ENCODE results near the gene OR6B1. TPM values are rescaled to one million over a fixed set of nuclear protein-coding genes. Genes with fewer than 3 reads are reported as not detected.
"Not testable (repeated sequence)": the region's sequence is repeated elsewhere in the genome, so short reads cannot be mapped to it uniquely, and the experiment has no call there.

OR6B1 gene
- total and polyA plus RNA-seq, 2 experiments from 2014 or later: not detected

DNA sequence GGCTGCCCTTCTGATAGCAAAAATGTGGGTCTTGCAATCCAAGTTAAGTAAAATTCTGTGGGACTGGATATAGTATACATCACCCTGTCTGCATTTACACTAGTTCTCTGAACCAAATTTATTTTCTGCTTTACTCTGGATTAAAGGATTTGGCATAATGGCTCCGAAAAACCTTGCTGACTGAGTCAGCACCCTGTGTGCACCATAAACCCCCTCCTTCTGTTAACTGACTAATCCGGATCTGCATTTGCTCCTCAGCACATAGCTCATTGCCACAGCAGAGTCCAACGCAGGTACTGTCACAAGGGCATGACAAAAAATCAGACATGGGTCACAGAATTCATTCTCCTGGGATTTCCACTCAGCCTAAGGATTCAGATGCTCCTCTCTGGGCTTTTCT is 50.0 kb downstream of the OR6B1 start:
- no peaks in the 10 kb centered on the region for H3K27me3 Mint-ChIP-seq (ENCODE audit: insufficient read depth, low read depth, poor library complexity)
- TF ChIP-seq, protein P1, sequence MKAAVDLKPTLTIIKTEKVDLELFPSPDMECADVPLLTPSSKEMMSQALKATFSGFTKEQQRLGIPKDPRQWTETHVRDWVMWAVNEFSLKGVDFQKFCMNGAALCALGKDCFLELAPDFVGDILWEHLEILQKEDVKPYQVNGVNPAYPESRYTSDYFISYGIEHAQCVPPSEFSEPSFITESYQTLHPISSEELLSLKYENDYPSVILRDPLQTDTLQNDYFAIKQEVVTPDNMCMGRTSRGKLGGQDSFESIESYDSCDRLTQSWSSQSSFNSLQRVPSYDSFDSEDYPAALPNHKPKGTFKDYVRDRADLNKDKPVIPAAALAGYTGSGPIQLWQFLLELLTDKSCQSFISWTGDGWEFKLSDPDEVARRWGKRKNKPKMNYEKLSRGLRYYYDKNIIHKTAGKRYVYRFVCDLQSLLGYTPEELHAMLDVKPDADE (IDR thresholded peaks at IDR 0.05): no peak
- TF ChIP-seq JUNB (IDR thresholded peaks at IDR 0.05; ENCODE audit: unreplicated experiment) (no peak), CTCF (conservative IDR thresholded peaks at IDR 0.05; ENCODE audit: low read depth in 2 of 2) (no peak), EZH2 (IDR thresholded peaks at IDR 0.05; ENCODE audit: low read depth, unreplicated experiment) (no peak)
- H3K4me3 ChIP-seq: no peak overlapping the region
- no peaks in the 10 kb centered on the region for H3K9me2 ChIP-seq (ENCODE audit: insufficient read depth)
- no peak overlapping the region for H3K4me3 Mint-ChIP-seq
- H3K27me3 ChIP-seq (ENCODE audit: insufficient read depth): no peaks in the 10 kb centered on the region
- no peak overlapping the region for H3K27ac ChIP-seq (ENCODE audit: low read depth)
- H3K36me3 Mint-ChIP-seq (ENCODE audit: low read depth): no peaks in the 10 kb centered on the region
- no peak for ATAC-seq
- H2AFZ ChIP-seq: no peak overlapping the region
- DNase-seq (ENCODE audit: low spot score): no peak
- no peaks in the 10 kb centered on the region for H4K20me1 ChIP-seq (replicated peaks; ENCODE audit: insufficient read depth)
- no peaks in the 10 kb centered on the region for H3K79me2 ChIP-seq (replicated peaks; ENCODE audit: insufficient read depth)
- H3F3A ChIP-seq (replicated peaks; ENCODE audit: low read depth): no peaks in the 10 kb centered on the region
- no peak overlapping the region for H3K27ac Mint-ChIP-seq
- H3K4me2 ChIP-seq: no peak overlapping the region
- H3K36me3 ChIP-seq (ENCODE audit: insufficient read depth): no peaks in the 10 kb centered on the region
- no peaks in the 10 kb centered on the region for H3K9me3 Mint-ChIP-seq
- no peaks in the 10 kb centered on the region for H3K4me1 ChIP-seq (ENCODE audit: insufficient read depth)
- H3K4me1 Mint-ChIP-seq: no peaks in the 10 kb centered on the region

DNA sequence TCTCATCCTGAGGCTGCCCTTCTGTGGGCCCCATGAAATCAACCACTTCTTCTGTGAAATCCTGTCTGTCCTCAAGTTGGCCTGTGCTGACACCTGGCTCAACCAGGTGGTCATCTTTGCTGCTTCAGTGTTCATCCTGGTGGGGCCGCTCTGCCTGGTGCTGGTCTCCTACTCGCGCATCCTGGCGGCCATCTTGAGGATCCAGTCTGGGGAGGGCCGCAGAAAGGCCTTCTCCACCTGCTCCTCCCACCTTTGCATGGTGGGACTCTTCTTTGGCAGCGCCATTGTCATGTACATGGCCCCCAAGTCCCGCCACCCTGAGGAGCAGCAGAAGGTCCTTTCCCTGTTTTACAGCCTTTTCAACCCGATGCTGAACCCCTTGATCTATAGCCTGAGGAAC is 50.8 kb downstream of the OR6B1 start:
- not testable (repeated sequence) for DNase-seq (ENCODE audit: low spot score); H3K4me3 ChIP-seq; H3F3A ChIP-seq (replicated peaks; ENCODE audit: low read depth); H3K27me3 ChIP-seq (ENCODE audit: insufficient read depth); H3K4me1 Mint-ChIP-seq; H3K79me2 ChIP-seq (replicated peaks; ENCODE audit: insufficient read depth); H4K20me1 ChIP-seq (replicated peaks; ENCODE audit: insufficient read depth); H3K36me3 Mint-ChIP-seq (ENCODE audit: low read depth); H3K4me3 Mint-ChIP-seq; H3K4me1 ChIP-seq (ENCODE audit: insufficient read depth); H3K36me3 ChIP-seq (ENCODE audit: insufficient read depth); H3K9me2 ChIP-seq (ENCODE audit: insufficient read depth); H3K27me3 Mint-ChIP-seq (ENCODE audit: insufficient read depth, low read depth, poor library complexity); H3K27ac Mint-ChIP-seq; ATAC-seq; H3K9me3 Mint-ChIP-seq; H3K27ac ChIP-seq (ENCODE audit: low read depth); H3K4me2 ChIP-seq
- H2AFZ ChIP-seq: 0 out of 2 replicates have a peak overlapping the region, but pooled peaks have one; percentile 47

DNA sequence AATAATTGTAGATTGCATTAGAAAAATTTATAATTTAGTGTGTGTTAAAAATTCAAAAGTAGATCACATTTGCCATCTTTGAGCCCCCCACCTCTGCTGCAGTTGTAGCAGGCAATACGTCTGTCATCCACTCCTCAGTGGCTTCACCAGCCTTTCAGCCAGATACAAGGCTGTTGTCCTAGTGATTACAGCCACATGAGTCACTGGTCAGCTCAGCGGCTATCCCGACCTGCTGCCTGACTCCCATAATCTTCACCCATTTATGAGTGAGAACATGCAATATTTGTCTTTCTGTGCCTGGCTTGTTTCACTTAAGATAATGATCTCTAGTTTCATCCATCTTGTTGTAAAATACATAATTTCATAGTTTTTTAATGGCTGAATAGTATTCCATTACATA is 57.8 kb downstream of the OR6B1 start:
- Mint-ChIP-seq H3K4me1 (peaks cover 12% of the 10 kb centered on the region), H3K27ac (no peak overlapping the region), H3K36me3 (ENCODE audit: low read depth) (peaks cover 12% of the 10 kb centered on the region), H3K9me3 (peaks cover 13% of the 10 kb centered on the region; the same call in 2 of the 3 replicates), H3K4me3 (no peak overlapping the region), H3K27me3 (ENCODE audit: insufficient read depth, low read depth, poor library complexity) (no peaks in the 10 kb centered on the region)
- Histone ChIP-seq H3F3A (replicated peaks; ENCODE audit: low read depth) (no peaks in the 10 kb centered on the region), H3K4me1 (ENCODE audit: insufficient read depth) (no peaks in the 10 kb centered on the region), H3K9me2 (ENCODE audit: insufficient read depth) (peaks cover 3% of the 10 kb centered on the region; the same call in 1 of the 2 replicates), H3K4me3 (no peak overlapping the region), H3K79me2 (replicated peaks; ENCODE audit: insufficient read depth) (no peaks in the 10 kb centered on the region), H3K27me3 (ENCODE audit: insufficient read depth) (no peaks in the 10 kb centered on the region), H3K27ac (ENCODE audit: low read depth) (no peak overlapping the region), H3K36me3 (ENCODE audit: insufficient read depth) (no peaks in the 10 kb centered on the region), H2AFZ (no peak overlapping the region), H4K20me1 (replicated peaks; ENCODE audit: insufficient read depth) (no peaks in the 10 kb centered on the region), H3K4me2 (no peak overlapping the region)
- ATAC-seq: no peak
- DNase-seq (ENCODE audit: low spot score): no peak
- TF ChIP-seq JUNB (IDR thresholded peaks at IDR 0.05; ENCODE audit: unreplicated experiment) (no peak), ZNF331 (CRISPR knock-in tag; IDR thresholded peaks at IDR 0.05; ENCODE audit: low read depth) (no peak), CREB1 (CRISPR knock-in tag; IDR thresholded peaks at IDR 0.05; ENCODE audit: low read depth) (no peak), NANOG (IDR thresholded peaks at IDR 0.05; ENCODE audit: borderline replicate concordance) (no peak), EZH2 (IDR thresholded peaks at IDR 0.05; ENCODE audit: low read depth, unreplicated experiment) (no peak), CTCF (conservative IDR thresholded peaks at IDR 0.05; ENCODE audit: low read depth in 2 of 2) (no peak), ZNF114 (CRISPR knock-in tag; IDR thresholded peaks at IDR 0.05) (no peak), EZH2phosphoT487 (IDR thresholded peaks at IDR 0.05; ENCODE audit: unreplicated experiment) (no peak)
- TF ChIP-seq, protein P1 (IDR thresholded peaks at IDR 0.05): no peak
